Subcutaneous adipose tissue (tissue), 4 donors: ENCODE measurements around the gene IL2RG. TPM values are rescaled to one million over a fixed set of nuclear protein-coding genes. Genes with fewer than 3 reads are reported as not detected.

Experiments used
- CTCF ChIP-seq: fragments of 450-650 bp; IDR thresholded peaks from one replicate; pipeline ENCODE4 v1.5.1; 2016; ENCODE audit warnings: low read depth, mild to moderate bottlenecking, control low read depth, antibody characterized with exemption, moderate library complexity
- total RNA-seq, 4 donors: library from RNA; depleted of rRNA; stranded (reverse); fragments of >200 nt; gene quantifications; one replicate each; pipeline ENCODE4 v1.1.0, GENCODE V29; 2016

Gene IL2RG
- total RNA-seq, 4 donors from 2014 or later: 5.4 to 40.3 (median 8.5) TPM

DNA sequence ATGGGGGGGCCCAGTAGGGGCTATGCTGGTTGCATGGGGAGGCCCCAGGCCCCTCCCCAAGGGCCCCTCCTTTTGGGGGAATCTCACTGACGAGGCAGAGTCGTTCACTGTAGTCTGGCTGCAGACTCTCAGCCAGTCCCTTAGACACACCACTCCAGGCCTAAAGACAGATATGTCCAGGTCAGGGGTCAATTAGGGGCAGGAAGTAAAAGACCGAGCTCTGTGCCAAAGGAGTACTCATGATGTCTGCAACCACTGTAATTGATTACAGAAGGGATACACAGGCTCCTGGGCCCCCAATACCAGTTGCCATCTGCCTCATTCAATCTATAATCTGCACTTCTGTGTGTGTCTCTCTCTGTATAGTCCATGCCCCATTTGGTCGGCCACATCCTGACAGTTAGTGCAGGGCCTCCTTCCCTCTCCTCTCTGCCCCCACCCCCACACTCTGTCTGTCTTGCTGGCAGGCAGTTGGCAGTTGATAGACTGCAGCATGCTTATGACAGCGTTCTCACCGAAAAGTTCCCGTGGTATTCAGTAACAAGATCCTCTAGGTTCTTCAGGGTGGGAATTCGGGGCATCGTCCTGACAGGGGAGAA is 3.5 kb downstream of the IL2RG start:
- TF ChIP-seq CTCF: no peak

DNA sequence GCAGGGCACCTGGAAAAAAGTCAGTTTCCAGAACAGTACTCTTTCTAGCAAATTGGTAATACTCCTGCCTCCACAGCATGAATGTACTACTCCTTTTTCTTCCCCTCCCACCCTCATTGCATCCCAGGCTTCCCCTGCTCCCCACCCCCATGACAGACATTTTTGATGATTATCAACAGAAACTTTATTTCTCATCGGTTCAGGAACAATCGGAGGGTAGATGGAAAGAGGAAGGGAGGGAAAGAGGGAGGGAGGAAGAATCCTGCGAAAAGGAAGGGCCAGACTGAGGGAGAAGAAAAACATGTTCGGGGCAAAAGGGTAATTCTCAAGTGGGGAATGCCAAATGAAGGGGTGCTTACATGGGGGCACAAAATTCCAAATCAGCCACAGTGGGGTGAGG is 4.1 kb downstream of the IL2RG start:
- no peak for TF ChIP-seq CTCF

DNA sequence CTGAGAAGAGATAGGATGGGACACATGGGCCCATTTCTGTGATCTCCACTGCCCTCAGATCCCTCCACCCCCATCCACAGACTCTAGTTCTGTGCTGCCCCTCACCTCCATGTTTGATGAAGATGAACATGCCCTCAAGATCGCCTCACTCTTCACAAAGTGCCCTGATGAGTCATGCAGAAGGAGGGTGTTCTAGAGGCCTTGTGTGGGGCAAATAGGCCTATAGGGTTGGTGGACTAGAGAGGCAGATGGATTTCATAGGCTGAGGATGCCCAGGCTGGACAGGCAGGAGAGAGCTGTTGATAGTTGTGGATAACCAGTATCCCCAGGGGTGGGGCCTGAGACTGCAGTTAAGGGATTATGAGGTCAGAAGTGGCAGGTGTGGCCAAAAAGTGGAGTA is 5.0 kb downstream of the IL2RG start, which contains the start of gene CXorf65:
Gene CXorf65 (minus strand): TSS at position 314 of the 400 bp plus-strand sequence. CDS start 184 bp downstream, at position 130.
- no peak for TF ChIP-seq CTCF

- no peak for TF ChIP-seq CTCF
Observed at GRCh38 chrX:71105628-71106027, 5.7 kb downstream of the IL2RG start.

GRCh38 chrX:71103110-71103983 is 8.0 kb downstream of the IL2RG start:
- no peak for TF ChIP-seq CTCF

- TF ChIP-seq CTCF: no peak
Observed at GRCh38 chrX:71102292-71102691, 9.1 kb downstream of the IL2RG start.
